AG10803 (cell line): ENCODE results near the gene RDH13.
"Not testable (repeated sequence)": the region's sequence is repeated elsewhere in the genome, so short reads cannot be mapped to it uniquely, and the experiment has no call there.

Source experiments
- DNase-seq: peaks from one replicate; pipeline ENCODE4 v3.0.0; 2010; ENCODE audit warnings: low read depth
- H3K4me3 ChIP-seq: 2 replicates; pipeline ENCODE4 v1.5.1; 2011; ENCODE audit warnings: mild to moderate bottlenecking, low read length, control low read depth
- CTCF ChIP-seq: conservative IDR thresholded peaks from 2 replicates; pipeline ENCODE4 v1.5.1; 2011; ENCODE audit warnings: mild to moderate bottlenecking, low read length, control low read depth, inconsistent platforms

RDH13 gene

DNA sequence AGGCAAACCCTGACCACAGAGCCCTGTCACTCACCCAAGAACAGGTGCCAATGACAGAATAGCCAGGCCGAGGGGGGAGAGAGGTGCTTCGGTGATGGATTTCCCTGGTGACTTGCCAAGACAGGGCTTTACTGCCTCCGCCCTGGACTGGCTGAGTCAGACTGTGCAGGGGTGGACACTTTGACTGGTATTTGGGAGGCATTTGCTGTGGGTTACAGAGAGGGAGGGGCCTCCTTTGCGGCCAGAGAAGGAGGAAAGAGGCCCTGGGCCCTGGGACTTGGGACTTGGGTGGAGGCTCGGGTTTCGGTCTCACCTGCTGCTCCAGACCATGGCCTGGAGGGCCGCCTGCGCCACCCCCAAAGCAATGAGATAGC lies 8.2 kb upstream of the RDH13 start:
- no peak for TF ChIP-seq CTCF
- no peak overlapping the region for H3K4me3 ChIP-seq
- DNase-seq: peak; percentile 37

- H3K4me3 ChIP-seq: no peak overlapping the region
- TF ChIP-seq CTCF: no peak
- no peak for DNase-seq
These were observed 7.6 kb upstream of the RDH13 start for GRCh38 chr19:55070466-55071128.

DNA sequence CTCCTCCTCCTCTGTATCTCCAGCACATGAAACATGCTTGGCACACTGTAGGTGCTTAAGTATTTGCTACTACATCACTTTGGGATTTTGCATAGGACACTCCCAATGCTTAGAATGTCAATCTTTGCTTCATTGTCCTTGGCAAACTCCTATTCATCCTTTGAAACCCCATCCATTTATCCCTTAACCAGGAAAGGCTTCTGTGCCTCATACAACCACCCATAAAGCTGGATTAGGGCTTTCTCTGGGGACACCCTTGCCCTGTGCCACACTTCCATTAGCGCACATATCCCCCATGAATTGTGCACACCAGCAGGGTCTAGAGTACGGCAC lies 6.9 kb upstream of the RDH13 start:
- no peak for TF ChIP-seq CTCF
- DNase-seq: no peak
- no peak overlapping the region for H3K4me3 ChIP-seq

DNA sequence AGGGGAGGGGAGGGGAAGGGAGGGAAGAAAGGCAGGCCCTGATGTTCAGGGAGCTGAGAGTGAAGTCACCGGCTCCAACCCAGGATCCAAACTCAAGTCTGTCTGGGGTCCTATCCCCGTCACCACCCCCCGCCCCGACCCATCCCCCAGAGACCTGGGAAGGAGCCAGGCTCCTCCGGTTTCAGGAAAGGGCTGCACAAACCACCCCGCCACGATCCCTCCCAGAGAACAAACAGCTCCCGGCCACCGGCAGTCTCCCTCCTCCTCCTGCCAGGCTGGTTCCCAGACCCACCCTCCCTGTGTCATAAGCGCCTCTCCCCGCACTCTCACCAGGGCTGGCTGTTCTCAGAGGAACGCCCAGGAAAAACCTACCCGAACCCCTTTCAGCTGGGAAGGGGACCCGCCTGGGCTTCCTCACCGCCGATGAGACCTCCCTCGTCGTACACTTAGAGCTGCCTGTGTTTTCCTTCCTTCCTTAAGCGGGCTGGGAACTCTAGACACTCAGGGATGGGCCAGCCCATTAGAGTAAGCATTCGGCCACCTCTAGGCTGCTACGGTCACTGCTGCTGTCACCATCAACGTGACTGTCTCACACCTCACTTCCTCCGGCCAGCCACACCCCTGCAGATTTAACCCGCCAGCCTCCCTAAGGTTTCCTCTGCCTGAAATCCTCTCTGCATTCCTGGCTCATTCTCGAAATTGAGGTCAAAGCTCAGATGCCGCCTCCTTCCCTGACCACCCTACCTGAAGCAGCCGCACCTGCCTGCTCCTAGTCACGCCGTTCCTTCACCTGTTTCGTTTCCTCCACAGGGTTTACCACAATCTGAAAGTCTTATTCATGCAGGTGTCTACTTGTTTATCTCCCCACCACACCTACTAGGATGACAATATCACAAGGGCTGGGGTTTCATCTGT lies 6.3 kb upstream of the RDH13 start:
- no peak for DNase-seq
- no peak for TF ChIP-seq CTCF
- H3K4me3 ChIP-seq: peak overlapping the region; percentile 15; the same call in 1 of the 2 replicates

DNA sequence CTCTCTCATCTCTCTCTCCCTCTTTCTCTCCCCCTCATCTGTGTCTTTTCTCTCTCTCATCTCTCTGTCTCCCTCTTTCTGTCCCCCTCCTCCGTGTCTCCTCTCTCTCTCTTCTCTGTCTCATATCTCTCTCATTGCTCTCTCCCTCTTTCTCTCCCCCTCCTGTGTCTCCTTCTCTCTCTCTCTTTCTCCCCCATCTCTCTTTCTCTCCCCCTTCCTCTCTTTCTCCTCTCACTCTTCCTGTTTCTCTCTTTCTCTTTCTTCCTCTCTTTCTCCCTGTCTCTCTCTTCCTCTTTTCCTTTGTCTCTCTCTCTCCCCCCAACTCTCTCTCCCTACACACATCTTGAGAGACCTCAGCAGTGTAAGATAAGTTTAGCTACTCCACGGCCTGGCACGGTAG lies 4.9 kb upstream of the RDH13 start:
- TF ChIP-seq CTCF: no peak
- DNase-seq: no peak
- H3K4me3 ChIP-seq: no peak overlapping the region

GRCh38 chr19:55066107-55066709 lies 3.3 kb upstream of the RDH13 start:
- DNase-seq: no peak
- H3K4me3 ChIP-seq: no peak overlapping the region
- no peak for TF ChIP-seq CTCF

GRCh38 chr19:55065516-55065915 lies 2.6 kb upstream of the RDH13 start:
- DNase-seq, H3K4me3 ChIP-seq: not testable (repeated sequence)
